Thyroid gland (tissue), 4 donors: ENCODE results near the gene FAM228B. TPM values are rescaled to one million over a fixed set of nuclear protein-coding genes. Genes with fewer than 3 reads are reported as not detected.
"Not testable (repeated sequence)": the region's sequence is repeated elsewhere in the genome, so short reads cannot be mapped to it uniquely, and the experiment has no call there.

ENCODE experiments used
- DNase-seq, 2 donors: peaks; one replicate each; pipeline ENCODE4 v3.0.0-alpha.2; 2019
- H3K27ac ChIP-seq, 3 donors: fragments of 200-600 bp; sonication (generic); 1 replicate in 2 of 3; 2 replicates in 1 of 3; pipeline ENCODE4 v1.5.1; 2016 to 2019; ENCODE audit warnings: mild to moderate bottlenecking in 1 of 3, moderate library complexity in 1 of 3
- H3K27me3 ChIP-seq: fragments of 200-600 bp; sonication (generic); one replicate; pipeline ENCODE4 v1.5.1; 2019
- H3K36me3 ChIP-seq, 2 donors: fragments of 200-600 bp; sonication (generic); one replicate each; pipeline ENCODE4 v1.5.1; 2016 to 2019
- H3K4me1 ChIP-seq, 2 donors: fragments of 200-600 bp; sonication (generic); one replicate each; pipeline ENCODE4 v1.5.1; 2017 to 2019
- H3K4me3 ChIP-seq, 3 donors: fragments of 200-600 bp; sonication (generic); replicated peaks in 1 of 3; 1 replicate in 2 of 3; 2 replicates in 1 of 3; pipeline ENCODE4 v1.5.1; 2016; ENCODE audit warnings: mild to moderate bottlenecking in 1 of 3
- H3K9me3 ChIP-seq: fragments of 200-600 bp; sonication (generic); one replicate; pipeline ENCODE4 v1.5.1; 2017
- POLR2A ChIP-seq, 2 donors: fragments of 450-650 bp; IDR thresholded peaks; one replicate each; pipeline ENCODE4 v1.6.1; 2017; ENCODE audit warnings: antibody characterized with exemption in 2 of 2, mild to moderate bottlenecking in 2 of 2, moderate library complexity in 1 of 2
- WGBS, 2 donors: methylation state at CpG; one replicate each; pipeline ENCODE4 v1.1.5; 2017; 5-methylcytosine and 5-hydroxymethylcytosine counted together
- intact Hi-C: fragments of 100-400 bp; cut with DNase I; formaldehyde crosslinking; loops from one replicate; pipeline ENCODE4 v1.15.1; 2023
- total RNA-seq, 4 donors: library from RNA; depleted of rRNA; stranded (reverse); fragments of >200 nt; gene quantifications; one replicate each; pipeline ENCODE4 v1.2.3, GENCODE V29; 2016
- TF ChIP-seq, protein P1 (sequence below), 6 experiments: fragments of 200-600 bp in 3 of 6; fragments of 450-650 bp in 3 of 6; sonication (generic) in 3 of 6; IDR thresholded peaks; one replicate each; pipeline ENCODE4 v1.5.1; 2016 to 2019; ENCODE audit warnings: antibody characterized with exemption in 6 of 6, mild to moderate bottlenecking in 2 of 6, inconsistent platforms in 1 of 6, moderate library complexity in 1 of 6

FAM228B gene
- total RNA-seq, 4 donors from 2014 or later = 19.4 to 44.5 (median 22.1) TPM

DNA sequence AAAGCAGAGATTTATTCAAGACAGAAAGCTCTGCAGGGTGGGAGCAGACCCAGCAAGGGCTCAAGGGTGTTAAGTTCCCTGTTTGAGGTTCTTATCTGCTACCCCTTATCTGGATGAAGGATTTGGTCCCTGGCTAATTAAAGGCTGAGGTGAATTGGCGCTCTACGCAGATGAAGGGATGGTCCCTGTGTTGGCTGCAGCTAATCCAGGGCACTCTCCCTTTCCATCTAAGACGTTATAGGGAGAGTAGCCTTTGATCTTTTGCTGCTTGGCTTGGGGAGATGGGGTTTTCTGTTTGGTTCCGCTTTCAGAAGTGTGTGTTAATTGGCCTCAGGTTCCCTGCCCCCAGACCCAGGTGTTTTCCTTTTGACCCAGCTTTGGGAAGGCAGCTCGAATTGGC is 68.6 kb downstream of the FAM228B start:
- H3K27me3 ChIP-seq = no peaks in the 10 kb centered on the region
- DNase-seq = no peak
- WGBS, 2 donors = 63 to 78% methylated on average over 5 of the region's 5 CpGs
- TF ChIP-seq POLR2A (IDR thresholded peaks at IDR 0.05) = no peak
- TF ChIP-seq, protein P1, sequence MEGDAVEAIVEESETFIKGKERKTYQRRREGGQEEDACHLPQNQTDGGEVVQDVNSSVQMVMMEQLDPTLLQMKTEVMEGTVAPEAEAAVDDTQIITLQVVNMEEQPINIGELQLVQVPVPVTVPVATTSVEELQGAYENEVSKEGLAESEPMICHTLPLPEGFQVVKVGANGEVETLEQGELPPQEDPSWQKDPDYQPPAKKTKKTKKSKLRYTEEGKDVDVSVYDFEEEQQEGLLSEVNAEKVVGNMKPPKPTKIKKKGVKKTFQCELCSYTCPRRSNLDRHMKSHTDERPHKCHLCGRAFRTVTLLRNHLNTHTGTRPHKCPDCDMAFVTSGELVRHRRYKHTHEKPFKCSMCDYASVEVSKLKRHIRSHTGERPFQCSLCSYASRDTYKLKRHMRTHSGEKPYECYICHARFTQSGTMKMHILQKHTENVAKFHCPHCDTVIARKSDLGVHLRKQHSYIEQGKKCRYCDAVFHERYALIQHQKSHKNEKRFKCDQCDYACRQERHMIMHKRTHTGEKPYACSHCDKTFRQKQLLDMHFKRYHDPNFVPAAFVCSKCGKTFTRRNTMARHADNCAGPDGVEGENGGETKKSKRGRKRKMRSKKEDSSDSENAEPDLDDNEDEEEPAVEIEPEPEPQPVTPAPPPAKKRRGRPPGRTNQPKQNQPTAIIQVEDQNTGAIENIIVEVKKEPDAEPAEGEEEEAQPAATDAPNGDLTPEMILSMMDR (IDR thresholded peaks at IDR 0.05) = no peak
- H3K4me1 ChIP-seq = no peaks in the 10 kb centered on the region
- H3K27ac ChIP-seq = no peak overlapping the region
- no peaks in the 10 kb centered on the region for H3K36me3 ChIP-seq
- no peaks in the 10 kb centered on the region for H3K9me3 ChIP-seq
- intact Hi-C loops = no loop called here
- no peak overlapping the region for H3K4me3 ChIP-seq

DNA sequence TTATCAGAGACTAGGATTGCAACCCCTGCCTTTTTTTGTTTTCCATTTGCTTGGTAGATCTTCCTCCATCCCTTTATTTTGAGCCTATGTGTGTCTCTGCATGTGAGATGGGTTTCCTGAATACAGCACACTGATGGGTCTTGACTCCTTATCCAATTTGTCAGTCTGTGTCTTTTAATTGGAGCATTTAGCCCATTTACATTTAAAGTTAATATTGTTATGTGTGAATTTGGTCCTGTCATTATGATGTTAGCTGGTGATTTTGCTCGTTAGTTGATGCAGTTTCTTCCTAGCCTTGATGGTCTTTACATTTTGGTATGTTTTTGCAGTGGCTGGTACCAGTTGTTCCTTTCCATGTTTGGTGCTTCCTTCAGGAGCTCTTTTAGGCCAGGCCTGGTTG is 73.9 kb downstream of the FAM228B start:
- H3K36me3 ChIP-seq, DNase-seq, H3K4me1 ChIP-seq, H3K9me3 ChIP-seq, H3K27ac ChIP-seq, H3K27me3 ChIP-seq, intact Hi-C loops, H3K4me3 ChIP-seq: not testable (repeated sequence)
- 86 to 90% methylated on average over 1 of the region's 1 CpG for WGBS, 2 donors

DNA sequence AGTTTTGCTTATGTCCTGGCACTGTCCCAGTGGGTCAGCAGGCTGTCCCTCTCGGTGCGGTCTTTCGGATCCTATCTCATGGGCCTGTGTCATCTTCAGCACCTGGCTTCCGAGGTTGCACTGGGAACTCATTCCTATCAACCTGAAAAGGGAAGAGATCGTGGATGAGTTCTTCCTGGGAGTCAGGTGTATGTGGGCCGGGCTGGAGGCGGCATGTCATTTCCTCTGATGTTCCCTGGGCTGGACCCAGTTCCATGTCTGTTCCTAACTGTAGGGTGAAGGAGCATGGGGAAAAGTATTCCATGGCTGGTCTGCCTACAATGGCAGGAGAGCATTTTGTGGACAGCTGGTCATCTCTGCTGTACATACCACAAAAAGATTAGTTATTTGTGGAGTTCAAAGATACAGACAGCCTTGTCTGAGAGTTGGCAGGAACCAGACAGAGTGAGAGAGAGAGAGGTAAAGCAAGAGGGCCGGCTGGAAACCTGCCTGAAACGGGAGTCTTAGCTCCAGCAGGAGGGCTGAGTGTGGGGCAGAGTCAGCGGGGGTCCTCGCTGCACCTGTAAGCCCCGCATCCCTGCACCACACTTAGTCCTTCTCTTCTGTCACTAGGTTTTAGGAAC is 76.8 kb downstream of the FAM228B start:
- Histone ChIP-seq H3K36me3 (peaks cover 23 to 33% of the 10 kb centered on the region in 2 donors), H3K9me3 (no peaks in the 10 kb centered on the region), H3K4me3 (no peak overlapping the region), H3K27ac (no peak overlapping the region), H3K4me1 (no peaks in the 10 kb centered on the region), H3K27me3 (no peaks in the 10 kb centered on the region)
- DNase-seq = no peak
- intact Hi-C loops = no loop called here
- 84 to 85% methylated on average over 12 of the region's 12 CpGs for WGBS, 2 donors
- no peak for TF ChIP-seq POLR2A (IDR thresholded peaks at IDR 0.05)

DNA sequence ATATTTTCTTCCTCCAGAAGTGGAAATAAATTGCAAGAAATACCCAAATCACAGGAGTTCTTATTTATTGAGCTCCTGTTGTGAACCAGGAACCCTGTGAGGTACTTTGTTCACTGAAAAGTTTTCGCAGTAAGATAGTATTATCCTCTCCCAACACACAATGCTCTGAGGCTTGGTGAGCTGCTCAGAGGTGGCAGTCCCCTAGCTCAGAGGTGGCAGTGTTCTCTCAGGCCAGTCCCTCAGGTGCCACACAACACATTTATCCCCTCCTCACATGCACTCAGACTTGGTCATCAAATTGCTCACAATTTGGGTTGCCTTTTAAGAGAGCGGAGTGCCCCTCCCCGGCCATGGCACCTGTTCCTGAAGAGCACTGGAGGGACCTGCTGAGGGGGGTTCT is 77.5 kb downstream of the FAM228B start:
- Histone ChIP-seq H3K4me3 (no peak overlapping the region), H3K4me1 (no peaks in the 10 kb centered on the region), H3K27ac (no peak overlapping the region), H3K27me3 (no peaks in the 10 kb centered on the region), H3K36me3 (peaks cover 30 to 40% of the 10 kb centered on the region in 2 donors), H3K9me3 (no peaks in the 10 kb centered on the region)
- intact Hi-C loops = no loop called here
- TF ChIP-seq POLR2A (IDR thresholded peaks at IDR 0.05) = no peak
- TF ChIP-seq, protein P1 (IDR thresholded peaks at IDR 0.05) = no peak
- 95 to 97% methylated on average over 3 of the region's 3 CpGs for WGBS, 2 donors
- DNase-seq = no peak

DNA sequence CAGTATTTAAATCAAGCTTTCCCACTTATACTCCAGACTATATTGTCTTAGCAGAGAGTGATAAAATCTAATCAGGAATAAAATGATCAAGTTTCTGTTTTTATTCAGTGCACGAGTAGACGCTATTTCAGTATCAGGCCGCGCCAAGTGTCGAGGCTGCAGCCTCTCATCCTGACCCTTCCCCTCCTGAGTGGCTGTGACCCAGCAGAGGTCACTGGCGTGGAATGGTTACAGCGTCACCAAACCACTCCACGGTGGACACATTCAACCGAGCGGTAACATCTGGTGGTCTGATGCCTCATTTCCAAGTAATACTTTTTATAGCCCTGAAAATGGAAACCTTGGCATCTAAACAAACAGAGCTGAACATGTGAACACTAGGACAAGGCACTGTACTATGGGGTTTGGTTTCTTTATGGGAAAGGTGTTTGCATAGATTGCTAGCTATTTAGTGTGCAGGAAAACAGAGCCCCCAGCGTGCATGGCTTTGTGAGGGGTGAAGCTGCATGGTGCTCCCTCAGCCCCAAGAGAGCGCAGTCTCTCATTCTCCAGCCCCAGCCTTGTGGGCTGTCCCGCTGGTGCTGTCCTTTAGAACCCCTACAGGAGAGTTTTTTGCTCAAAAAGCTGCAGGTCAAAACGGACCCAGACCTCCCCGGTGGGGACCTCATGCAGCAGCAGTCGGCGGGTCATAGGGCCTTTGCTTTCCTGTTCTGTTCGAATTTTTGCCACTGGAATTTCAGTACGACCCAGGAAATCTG is 79.9 kb downstream of the FAM228B start:
- TF ChIP-seq POLR2A (IDR thresholded peaks at IDR 0.05) = no peak
- TF ChIP-seq, protein P1 (IDR thresholded peaks at IDR 0.05) = no peak
- WGBS, 2 donors = 86 to 88% methylated on average over 19 of the region's 19 CpGs
- H3K4me3 ChIP-seq = no peak overlapping the region
- no peak overlapping the region for H3K27ac ChIP-seq
- intact Hi-C loops = no loop called here
- DNase-seq = no peak
- H3K36me3 ChIP-seq = peaks cover 51 to 59% of the 10 kb centered on the region in 2 donors
- no peaks in the 10 kb centered on the region for H3K9me3 ChIP-seq
- H3K4me1 ChIP-seq = no peaks in the 10 kb centered on the region
- H3K27me3 ChIP-seq = no peaks in the 10 kb centered on the region

DNA sequence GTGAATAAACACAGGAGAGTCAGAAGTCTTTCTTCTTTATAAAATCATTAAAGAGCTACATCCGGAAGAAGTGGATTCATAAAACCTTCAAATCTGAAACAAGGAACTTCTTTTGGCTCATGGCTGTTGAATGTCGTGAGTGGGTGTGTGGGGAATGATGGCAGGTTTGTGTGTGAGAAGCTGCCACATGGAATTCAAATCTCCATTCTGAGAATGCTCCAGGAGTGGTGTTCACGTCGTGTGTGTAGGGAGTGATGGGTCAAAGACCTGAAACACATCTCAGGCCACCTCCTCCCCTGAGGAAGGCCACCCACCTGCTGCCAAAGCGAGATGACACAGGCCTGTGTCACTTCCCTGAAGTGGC is 80.5 kb downstream of the FAM228B start:
- no peaks in the 10 kb centered on the region for H3K9me3 ChIP-seq
- peaks cover 57 to 65% of the 10 kb centered on the region in 2 donors for H3K36me3 ChIP-seq
- intact Hi-C loops = no loop called here
- no peak overlapping the region for H3K4me3 ChIP-seq
- H3K4me1 ChIP-seq = no peaks in the 10 kb centered on the region
- DNase-seq = no peak
- WGBS, 2 donors = 85 to 89% methylated on average over 4 to 5 of the region's 5 CpGs
- no peaks in the 10 kb centered on the region for H3K27me3 ChIP-seq
- no peak overlapping the region for H3K27ac ChIP-seq
- no peak for TF ChIP-seq POLR2A (IDR thresholded peaks at IDR 0.05)
- TF ChIP-seq, protein P1 (IDR thresholded peaks at IDR 0.05) = no peak
